HG03103 (cell line): ENCODE results near the gene BRD3.
A peak's percentile ranks its signal among the peaks of the same experiment; 100 is the strongest.
"Not testable (repeated sequence)": the region's sequence is repeated elsewhere in the genome, so short reads cannot be mapped to it uniquely, and the experiment has no call there.

Experiments
- ATAC-seq: cut with Tn5 transposase; IDR thresholded peaks from one replicate; pipeline ENCODE4 v1.9.1; 2021; ENCODE audit warnings: low read depth; ENCODE audit not compliant: unreplicated experiment

Gene BRD3

GRCh38 chr9:134067904-134068743 is at the start of gene BRD3:
Gene BRD3, minus strand, starts transcription at chr9:134068026. Its CDS starts 14,549 bp downstream, at chr9:134053477.
- peak; percentile 62 for ATAC-seq

DNA sequence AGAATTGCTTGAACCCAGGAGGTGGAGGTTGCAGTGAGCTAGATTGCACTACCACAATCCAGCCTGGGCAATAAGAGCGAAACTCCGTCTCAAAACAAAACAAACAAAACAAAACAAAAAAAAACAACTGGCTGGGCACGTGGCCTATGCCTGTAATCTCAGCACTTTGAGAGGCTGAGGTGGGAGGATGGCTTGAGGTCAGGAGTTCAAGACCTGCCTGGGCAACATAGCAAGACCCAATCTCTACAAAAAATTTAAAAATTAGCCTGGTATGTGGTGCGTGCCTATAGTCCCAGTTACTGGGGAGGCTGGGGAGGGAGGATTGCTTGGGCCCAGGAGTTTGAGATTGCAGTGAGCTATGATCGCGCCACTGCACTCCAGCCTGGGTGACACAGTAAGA is 44.7 kb upstream of the BRD3 start:
- no peak for ATAC-seq

DNA sequence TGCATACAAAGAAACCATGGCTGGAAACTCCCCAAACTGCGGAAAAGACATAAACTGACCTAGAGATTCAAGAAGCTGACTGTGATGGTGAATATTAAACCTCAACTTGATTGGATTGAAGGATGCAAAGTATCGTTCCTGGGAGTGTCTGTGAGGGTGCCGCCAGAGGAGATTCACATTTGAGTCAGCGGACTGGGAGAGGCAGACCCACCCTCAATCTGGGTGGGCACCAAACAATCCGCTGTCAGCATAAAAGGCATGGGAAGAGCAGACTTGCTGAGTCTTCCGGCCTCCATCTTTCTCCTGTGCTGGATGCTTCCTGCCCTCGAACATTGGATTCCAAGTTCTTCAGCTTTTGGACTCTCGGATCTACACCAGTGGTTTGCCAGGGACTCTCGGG is 43.2 kb upstream of the BRD3 start:
- ATAC-seq: no peak

GRCh38 chr9:134103391-134103998 is 35.7 kb upstream of the BRD3 start:
- ATAC-seq: no peak

- no peak for ATAC-seq
Observed at GRCh38 chr9:134101623-134102149, 33.9 kb upstream of the BRD3 start.

- not testable (repeated sequence) for ATAC-seq
Observed at GRCh38 chr9:134101133-134101532, 33.3 kb upstream of the BRD3 start.

DNA sequence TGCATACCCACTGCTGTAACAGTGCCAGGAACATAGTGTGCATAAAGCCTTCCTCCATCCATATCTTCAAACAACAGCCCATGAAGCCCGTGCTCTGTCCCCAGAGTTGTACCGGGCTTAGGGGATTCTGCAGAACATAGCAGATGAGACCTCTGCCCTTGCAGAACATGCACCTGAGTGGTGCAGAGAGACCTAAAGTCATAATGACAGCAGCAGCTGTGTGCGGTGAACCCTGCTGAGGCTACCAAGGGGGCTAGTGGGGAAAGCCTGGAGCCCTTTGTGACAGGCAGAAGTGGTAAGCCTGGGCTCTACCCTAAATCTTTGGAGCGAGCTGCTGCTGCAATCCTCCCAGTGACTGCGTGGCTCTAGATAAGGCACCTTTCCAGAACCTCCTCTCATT is 32.2 kb upstream of the BRD3 start:
- ATAC-seq: no peak

GRCh38 chr9:134099123-134099761 is 31.4 kb upstream of the BRD3 start:
- no peak for ATAC-seq

- ATAC-seq: no peak
Observed at GRCh38 chr9:134089972-134090371, 22.1 kb upstream of the BRD3 start.

DNA sequence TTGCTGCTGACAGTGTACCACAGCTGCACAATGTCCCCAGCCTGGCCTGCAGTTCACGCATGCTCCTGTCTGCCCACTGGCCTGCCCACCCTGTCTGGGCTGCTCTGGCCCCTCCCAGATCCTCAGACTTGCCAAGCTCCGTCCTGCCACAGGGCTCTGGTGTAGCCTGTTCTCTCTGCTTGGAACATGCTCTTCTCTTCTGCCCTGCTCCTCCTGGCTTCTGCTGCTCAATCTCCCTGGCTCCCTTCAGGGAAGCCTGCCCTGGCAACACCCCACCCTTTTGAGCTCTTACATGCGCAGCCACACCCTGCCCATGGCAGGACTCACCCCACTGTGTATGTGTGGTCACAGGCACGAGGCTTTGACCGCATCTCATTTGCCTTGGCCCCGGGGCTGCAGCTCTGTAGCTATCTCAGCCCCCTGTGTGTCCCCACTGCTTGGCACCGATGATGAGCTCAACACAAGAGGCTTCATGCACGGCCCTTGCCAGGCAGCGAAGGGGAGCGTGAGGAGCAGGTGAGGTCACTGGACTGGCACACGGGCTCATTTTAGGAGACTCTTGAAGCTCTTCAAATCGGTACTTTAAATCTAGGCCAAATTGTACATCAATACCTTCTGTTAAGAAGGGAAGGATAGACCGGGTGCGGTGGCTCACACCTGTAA is 20.4 kb upstream of the BRD3 start:
- no peak for ATAC-seq

DNA sequence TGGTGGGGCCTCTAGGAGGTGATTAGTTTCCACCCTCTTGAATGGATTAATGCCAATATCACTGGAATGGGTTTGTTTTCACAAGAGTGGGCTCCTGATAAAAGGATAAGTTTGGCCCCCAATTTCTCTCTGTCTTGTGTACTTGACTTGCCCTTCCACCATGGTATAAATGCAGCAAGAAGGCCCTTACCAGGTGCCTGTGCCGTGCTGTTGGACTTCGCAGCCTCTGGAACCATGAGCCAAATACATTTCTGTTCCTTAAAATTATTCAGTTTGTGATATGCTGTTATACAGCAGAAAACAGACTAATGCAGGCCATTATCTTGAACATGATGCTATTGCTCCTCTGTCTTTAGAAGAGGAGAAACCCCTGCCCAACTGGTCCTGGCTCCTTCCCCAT is 17.8 kb upstream of the BRD3 start:
- no peak for ATAC-seq

DNA sequence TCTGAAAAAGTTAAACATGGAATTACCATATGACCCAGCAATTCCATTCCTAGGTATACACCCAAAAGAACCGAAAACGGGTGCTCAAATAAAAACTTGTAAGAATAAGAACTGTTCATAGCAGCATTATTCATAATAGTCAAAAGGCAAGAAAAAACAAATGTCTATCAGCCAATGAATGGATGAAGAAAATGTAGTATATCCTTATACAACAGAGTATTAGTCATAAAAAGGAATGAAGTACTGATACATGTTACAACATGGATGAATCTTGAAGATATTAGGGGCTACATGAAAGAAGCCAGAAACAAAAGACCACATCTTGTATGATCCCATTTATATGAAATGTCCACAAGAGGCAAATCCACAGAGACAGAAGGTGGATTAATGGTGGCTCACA is 15.6 kb upstream of the BRD3 start:
- ATAC-seq: no peak

- ATAC-seq: no peak
Observed at GRCh38 chr9:134076644-134077043, 8.8 kb upstream of the BRD3 start.

GRCh38 chr9:134075689-134076088 is 7.9 kb upstream of the BRD3 start:
- not testable (repeated sequence) for ATAC-seq

DNA sequence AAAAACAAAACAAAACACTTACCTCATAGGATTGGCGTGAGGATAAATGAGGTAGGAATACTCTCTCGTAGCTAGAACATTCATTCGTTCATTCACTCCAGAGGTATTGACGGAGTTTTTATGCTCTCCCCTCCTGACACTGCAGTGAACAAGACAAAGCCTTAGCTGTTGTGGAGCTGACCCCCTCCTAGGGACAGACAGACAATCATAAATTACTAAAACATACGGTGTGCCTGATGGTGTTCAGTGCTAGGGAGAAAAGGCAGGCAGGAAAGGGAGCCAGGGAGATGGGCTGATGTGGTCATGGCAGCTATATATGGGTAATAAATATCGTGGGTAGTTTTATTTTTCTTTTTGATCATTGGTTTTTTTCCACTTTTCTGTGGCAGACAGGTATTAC is 5.7 kb upstream of the BRD3 start:
- ATAC-seq: no peak

- ATAC-seq: not testable (repeated sequence)
Observed at GRCh38 chr9:134072683-134073082, 4.9 kb upstream of the BRD3 start.

DNA sequence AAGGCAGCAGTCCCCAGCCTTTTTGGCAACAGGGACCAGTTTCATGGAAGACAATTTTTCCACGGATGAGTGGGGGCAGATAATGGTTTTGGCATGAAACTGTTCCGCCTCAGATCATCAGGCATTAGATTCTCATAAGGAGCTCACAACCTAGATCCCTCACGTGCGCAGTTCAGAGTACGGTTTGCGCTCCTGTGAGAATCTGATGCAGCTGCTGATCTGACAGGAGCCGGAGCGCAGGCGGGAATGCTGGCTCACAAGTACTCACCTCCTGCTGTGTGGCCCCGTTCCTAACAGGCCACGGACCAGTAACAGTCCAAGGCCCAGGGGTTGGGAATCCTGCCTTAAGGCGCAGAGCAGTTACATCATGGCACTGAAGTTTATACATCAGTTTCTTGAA is 3.3 kb upstream of the BRD3 start:
- ATAC-seq: no peak

- ATAC-seq: no peak
Observed at GRCh38 chr9:134069480-134070399, 1.9 kb upstream of the BRD3 start.

- no peak for ATAC-seq
Observed at GRCh38 chr9:134068744-134069479, 1.1 kb upstream of the BRD3 start.
